Panc1 (cell line): ENCODE results near the gene GNAO1.

ENCODE experiments used
- CTCF ChIP-seq: fragments of 450-650 bp; IDR thresholded peaks from 2 replicates; pipeline ENCODE4 v1.5.1; 2017; ENCODE audit warnings: mild to moderate bottlenecking
- POLR2AphosphoS5 ChIP-seq: IDR thresholded peaks from 2 replicates; pipeline ENCODE4 v1.6.1; 2012; ENCODE audit warnings: mild to moderate bottlenecking, low read depth, low read length, moderate library complexity

DNA sequence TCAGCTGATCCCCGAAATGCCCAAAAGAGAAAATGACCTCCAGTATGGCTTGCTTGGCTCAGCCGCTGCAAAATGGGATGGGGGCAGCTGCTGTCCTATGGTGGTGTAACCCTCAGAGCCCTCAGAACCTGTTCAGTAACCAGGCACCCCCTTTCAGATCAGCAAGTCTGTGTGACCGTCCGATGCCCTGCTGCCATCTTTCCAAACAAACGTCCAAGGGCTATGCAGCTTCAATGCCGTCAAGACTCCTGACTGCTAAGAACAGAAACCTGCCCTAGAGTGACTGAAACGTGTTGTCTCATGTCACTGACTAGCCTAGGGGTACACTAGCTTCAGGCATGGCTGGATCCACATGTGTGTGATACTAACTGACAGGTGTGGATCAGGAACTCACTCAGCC is 70.4 kb downstream of the GNAO1 start:
- no peak for TF ChIP-seq POLR2AphosphoS5
- TF ChIP-seq CTCF = no peak
